SK-N-SH treated with all-trans-retinoic acid at 6 μM for 48 hours (cell line): ENCODE data around the gene ATR.

Experiments
- ATAC-seq: fragments of 200-7000 bp; cut with Tn5 transposase; 3 replicates; pipeline ENCODE4 v1.9.1; 2020; ENCODE audit warnings: mild to moderate bottlenecking, moderate library complexity
- ARNTL ChIP-seq: fragments of 450-650 bp; formaldehyde crosslinking; IDR thresholded peaks from 2 replicates; pipeline ENCODE4 v1.5.0; 2020; ENCODE audit warnings: low read depth, mild to moderate bottlenecking, moderate library complexity, borderline replicate concordance
- BACH2 ChIP-seq: fragments of 250-450 bp; sonication (Bioruptor Pico); IDR thresholded peaks from 2 replicates; pipeline ENCODE4 v1.9.0; 2021; ENCODE audit warnings: mild to moderate bottlenecking, borderline replicate concordance
- CSDC2 ChIP-seq: fragments of 250-450 bp; sonication (Bioruptor Pico); IDR thresholded peaks from 2 replicates; pipeline ENCODE4 v1.5.0; 2020; ENCODE audit warnings: mild to moderate bottlenecking, moderate library complexity
- ESRRG ChIP-seq: fragments of 250-450 bp; sonication (Bioruptor Pico); IDR thresholded peaks from 2 replicates; pipeline ENCODE4 v1.6.1; 2021; ENCODE audit warnings: mild to moderate bottlenecking
- GLIS3 ChIP-seq: fragments of 250-450 bp; sonication (Bioruptor Pico); IDR thresholded peaks from 2 replicates; pipeline ENCODE4 v1.5.0; 2020; ENCODE audit warnings: mild to moderate bottlenecking, moderate library complexity
- ISL1 ChIP-seq: fragments of 250-450 bp; sonication (Bioruptor Pico); IDR thresholded peaks from 2 replicates; pipeline ENCODE4 v2.1.2; 2022; ENCODE audit warnings: mild to moderate bottlenecking, moderate library complexity
- OSR1 ChIP-seq: fragments of 250-450 bp; sonication (Bioruptor Pico); IDR thresholded peaks from 2 replicates; pipeline ENCODE4 v1.8.0; 2022; ENCODE audit warnings: moderate library complexity, mild to moderate bottlenecking, inconsistent platforms
- RARB ChIP-seq: fragments of 250-450 bp; sonication (Bioruptor Pico); IDR thresholded peaks from 2 replicates; pipeline ENCODE4 v1.8.0; 2021; ENCODE audit warnings: mild to moderate bottlenecking, moderate library complexity
- SNAI2 ChIP-seq: fragments of 250-450 bp; sonication (Bioruptor Pico); IDR thresholded peaks from 2 replicates; pipeline ENCODE4 v1.5.0; 2020; ENCODE audit warnings: mild to moderate bottlenecking, moderate library complexity
- TCF4 ChIP-seq: fragments of 250-450 bp; sonication (Bioruptor Pico); IDR thresholded peaks from 2 replicates; pipeline ENCODE4 v1.8.0; 2021; ENCODE audit warnings: mild to moderate bottlenecking, moderate library complexity, borderline replicate concordance
- TOX ChIP-seq: fragments of 250-450 bp; sonication (Bioruptor Pico); IDR thresholded peaks from 2 replicates; pipeline ENCODE4 v1.8.0; 2021; ENCODE audit warnings: mild to moderate bottlenecking, moderate library complexity, borderline replicate concordance
- ZC3H10 ChIP-seq: fragments of 250-450 bp; sonication (Bioruptor Pico); IDR thresholded peaks from 2 replicates; pipeline ENCODE4 v1.5.1; 2021; ENCODE audit warnings: mild to moderate bottlenecking, moderate library complexity
- ZFP3 ChIP-seq: fragments of 250-450 bp; sonication (Bioruptor Pico); IDR thresholded peaks from 2 replicates; pipeline ENCODE4 v1.5.0; 2020; ENCODE audit warnings: mild to moderate bottlenecking, moderate library complexity
- ZNF565 ChIP-seq: fragments of 450-650 bp; formaldehyde crosslinking; conservative IDR thresholded peaks from 2 replicates; pipeline ENCODE4 v1.5.0; 2020; ENCODE audit warnings: low read depth, mild to moderate bottlenecking, moderate library complexity
- ZNF70 ChIP-seq: fragments of 450-650 bp; formaldehyde crosslinking; IDR thresholded peaks from 2 replicates; pipeline ENCODE4 v1.5.0; 2020; ENCODE audit warnings: mild to moderate bottlenecking, moderate library complexity
- ZNF8 ChIP-seq: fragments of 450-650 bp; formaldehyde crosslinking; IDR thresholded peaks from 2 replicates; pipeline ENCODE4 v1.5.0; 2020; ENCODE audit warnings: mild to moderate bottlenecking, moderate library complexity
- TF ChIP-seq, protein P1 (sequence below): fragments of 250-450 bp; sonication (Bioruptor Pico); IDR thresholded peaks from 2 replicates; pipeline ENCODE4 v1.5.1; 2020; ENCODE audit warnings: low read depth, mild to moderate bottlenecking, moderate library complexity
- TF ChIP-seq, protein P2 (sequence below): fragments of 250-450 bp; sonication (Bioruptor Pico); IDR thresholded peaks from 2 replicates; pipeline ENCODE4 v1.5.0; 2020; ENCODE audit warnings: mild to moderate bottlenecking, moderate library complexity
- TF ChIP-seq, protein P3 (sequence below): fragments of 250-450 bp; sonication (Bioruptor Pico); IDR thresholded peaks from 2 replicates; pipeline ENCODE4 v1.5.1; 2021; ENCODE audit warnings: mild to moderate bottlenecking, moderate library complexity
- TF ChIP-seq, protein P4 (sequence below): fragments of 250-450 bp; sonication (Bioruptor Pico); IDR thresholded peaks from 2 replicates; pipeline ENCODE4 v1.8.0; 2020; ENCODE audit warnings: mild to moderate bottlenecking, moderate library complexity, borderline replicate concordance
- TF ChIP-seq, protein P5 (sequence below): fragments of 250-450 bp; sonication (Bioruptor Pico); IDR thresholded peaks from 2 replicates; pipeline ENCODE4 v1.8.0; 2021; ENCODE audit warnings: low read depth, mild to moderate bottlenecking, moderate library complexity, borderline replicate concordance

Gene ATR

DNA sequence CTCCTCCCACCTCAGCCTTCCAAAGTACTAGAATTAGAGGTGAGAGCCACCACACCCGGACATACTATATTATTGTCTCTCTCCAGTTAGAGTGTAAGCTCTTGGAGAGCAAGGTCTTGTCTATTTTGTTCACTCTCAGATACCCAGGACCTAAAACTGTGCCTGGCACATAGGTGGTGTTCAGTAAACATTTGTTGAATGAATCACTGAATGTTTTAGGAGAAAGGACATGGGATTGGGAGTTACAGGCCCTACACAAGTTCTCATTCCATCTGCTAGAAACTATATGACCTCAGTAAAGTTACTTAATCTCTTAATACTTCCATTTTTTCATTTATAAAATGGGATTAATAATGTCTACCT lies 1.5 kb upstream of the ATR start:
- ATAC-seq: no peak

DNA sequence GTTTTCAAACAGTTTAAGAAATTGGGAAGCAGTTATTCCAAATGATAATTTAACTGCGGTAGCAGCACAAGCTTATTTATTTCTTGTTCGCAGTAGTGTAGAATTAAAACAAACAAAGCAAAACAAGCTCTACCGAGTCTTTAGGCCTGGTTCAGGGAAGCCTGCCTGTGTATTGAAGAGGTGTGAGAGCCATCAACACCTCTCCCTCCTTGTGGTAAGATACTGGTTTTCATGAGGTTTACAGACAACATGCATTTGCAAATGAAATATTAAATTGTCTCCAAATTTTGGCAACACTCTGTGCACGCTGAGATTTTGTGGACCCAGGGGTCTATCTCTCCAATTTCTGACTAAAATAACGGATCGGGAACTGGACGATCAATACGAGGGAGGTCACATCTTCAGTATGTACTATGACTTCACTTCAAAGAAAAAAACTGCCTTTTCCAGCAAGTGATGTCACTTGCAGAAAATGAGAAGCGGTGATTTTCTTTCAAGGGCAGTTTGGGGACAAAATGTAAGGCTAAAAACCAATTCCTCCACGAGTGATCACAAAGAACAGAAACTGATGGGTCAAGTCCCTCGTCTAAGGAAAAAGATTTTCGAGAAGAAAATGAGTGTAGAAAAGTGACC lies 721 bp downstream of the ATR start:
- ATAC-seq: no peak
- no peak for TF ChIP-seq TCF4 (CRISPR knock-in tag)
- TF ChIP-seq OSR1 (CRISPR knock-in tag): no peak
- TF ChIP-seq SNAI2 (CRISPR knock-in tag): no peak
- TF ChIP-seq RARB (CRISPR knock-in tag): no peak
- TF ChIP-seq ZNF565: no peak
- TF ChIP-seq TOX: no peak
- TF ChIP-seq, protein P1, sequence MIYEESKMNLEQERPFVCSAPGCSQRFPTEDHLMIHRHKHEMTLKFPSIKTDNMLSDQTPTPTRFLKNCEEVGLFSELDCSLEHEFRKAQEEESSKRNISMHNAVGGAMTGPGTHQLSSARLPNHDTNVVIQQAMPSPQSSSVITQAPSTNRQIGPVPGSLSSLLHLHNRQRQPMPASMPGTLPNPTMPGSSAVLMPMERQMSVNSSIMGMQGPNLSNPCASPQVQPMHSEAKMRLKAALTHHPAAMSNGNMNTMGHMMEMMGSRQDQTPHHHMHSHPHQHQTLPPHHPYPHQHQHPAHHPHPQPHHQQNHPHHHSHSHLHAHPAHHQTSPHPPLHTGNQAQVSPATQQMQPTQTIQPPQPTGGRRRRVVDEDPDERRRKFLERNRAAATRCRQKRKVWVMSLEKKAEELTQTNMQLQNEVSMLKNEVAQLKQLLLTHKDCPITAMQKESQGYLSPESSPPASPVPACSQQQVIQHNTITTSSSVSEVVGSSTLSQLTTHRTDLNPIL: no peak
- no peak for TF ChIP-seq CSDC2 (CRISPR knock-in tag)
- no peak for TF ChIP-seq ISL1 (CRISPR knock-in tag)
- TF ChIP-seq ZNF70: no peak
- TF ChIP-seq, protein P2, sequence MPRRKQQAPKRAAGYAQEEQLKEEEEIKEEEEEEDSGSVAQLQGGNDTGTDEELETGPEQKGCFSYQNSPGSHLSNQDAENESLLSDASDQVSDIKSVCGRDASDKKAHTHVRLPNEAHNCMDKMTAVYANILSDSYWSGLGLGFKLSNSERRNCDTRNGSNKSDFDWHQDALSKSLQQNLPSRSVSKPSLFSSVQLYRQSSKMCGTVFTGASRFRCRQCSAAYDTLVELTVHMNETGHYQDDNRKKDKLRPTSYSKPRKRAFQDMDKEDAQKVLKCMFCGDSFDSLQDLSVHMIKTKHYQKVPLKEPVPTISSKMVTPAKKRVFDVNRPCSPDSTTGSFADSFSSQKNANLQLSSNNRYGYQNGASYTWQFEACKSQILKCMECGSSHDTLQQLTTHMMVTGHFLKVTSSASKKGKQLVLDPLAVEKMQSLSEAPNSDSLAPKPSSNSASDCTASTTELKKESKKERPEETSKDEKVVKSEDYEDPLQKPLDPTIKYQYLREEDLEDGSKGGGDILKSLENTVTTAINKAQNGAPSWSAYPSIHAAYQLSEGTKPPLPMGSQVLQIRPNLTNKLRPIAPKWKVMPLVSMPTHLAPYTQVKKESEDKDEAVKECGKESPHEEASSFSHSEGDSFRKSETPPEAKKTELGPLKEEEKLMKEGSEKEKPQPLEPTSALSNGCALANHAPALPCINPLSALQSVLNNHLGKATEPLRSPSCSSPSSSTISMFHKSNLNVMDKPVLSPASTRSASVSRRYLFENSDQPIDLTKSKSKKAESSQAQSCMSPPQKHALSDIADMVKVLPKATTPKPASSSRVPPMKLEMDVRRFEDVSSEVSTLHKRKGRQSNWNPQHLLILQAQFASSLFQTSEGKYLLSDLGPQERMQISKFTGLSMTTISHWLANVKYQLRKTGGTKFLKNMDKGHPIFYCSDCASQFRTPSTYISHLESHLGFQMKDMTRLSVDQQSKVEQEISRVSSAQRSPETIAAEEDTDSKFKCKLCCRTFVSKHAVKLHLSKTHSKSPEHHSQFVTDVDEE (CRISPR knock-in tag): no peak
- TF ChIP-seq BACH2 (CRISPR knock-in tag): no peak
- TF ChIP-seq, protein P3, sequence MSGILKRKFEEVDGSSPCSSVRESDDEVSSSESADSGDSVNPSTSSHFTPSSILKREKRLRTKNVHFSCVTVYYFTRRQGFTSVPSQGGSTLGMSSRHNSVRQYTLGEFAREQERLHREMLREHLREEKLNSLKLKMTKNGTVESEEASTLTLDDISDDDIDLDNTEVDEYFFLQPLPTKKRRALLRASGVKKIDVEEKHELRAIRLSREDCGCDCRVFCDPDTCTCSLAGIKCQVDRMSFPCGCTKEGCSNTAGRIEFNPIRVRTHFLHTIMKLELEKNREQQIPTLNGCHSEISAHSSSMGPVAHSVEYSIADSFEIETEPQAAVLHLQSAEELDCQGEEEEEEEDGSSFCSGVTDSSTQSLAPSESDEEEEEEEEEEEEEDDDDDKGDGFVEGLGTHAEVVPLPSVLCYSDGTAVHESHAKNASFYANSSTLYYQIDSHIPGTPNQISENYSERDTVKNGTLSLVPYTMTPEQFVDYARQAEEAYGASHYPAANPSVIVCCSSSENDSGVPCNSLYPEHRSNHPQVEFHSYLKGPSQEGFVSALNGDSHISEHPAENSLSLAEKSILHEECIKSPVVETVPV: no peak
- TF ChIP-seq ZNF8 (CRISPR knock-in tag): no peak
- TF ChIP-seq, protein P4, sequence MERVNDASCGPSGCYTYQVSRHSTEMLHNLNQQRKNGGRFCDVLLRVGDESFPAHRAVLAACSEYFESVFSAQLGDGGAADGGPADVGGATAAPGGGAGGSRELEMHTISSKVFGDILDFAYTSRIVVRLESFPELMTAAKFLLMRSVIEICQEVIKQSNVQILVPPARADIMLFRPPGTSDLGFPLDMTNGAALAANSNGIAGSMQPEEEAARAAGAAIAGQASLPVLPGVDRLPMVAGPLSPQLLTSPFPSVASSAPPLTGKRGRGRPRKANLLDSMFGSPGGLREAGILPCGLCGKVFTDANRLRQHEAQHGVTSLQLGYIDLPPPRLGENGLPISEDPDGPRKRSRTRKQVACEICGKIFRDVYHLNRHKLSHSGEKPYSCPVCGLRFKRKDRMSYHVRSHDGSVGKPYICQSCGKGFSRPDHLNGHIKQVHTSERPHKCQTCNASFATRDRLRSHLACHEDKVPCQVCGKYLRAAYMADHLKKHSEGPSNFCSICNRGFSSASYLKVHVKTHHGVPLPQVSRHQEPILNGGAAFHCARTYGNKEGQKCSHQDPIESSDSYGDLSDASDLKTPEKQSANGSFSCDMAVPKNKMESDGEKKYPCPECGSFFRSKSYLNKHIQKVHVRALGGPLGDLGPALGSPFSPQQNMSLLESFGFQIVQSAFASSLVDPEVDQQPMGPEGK (CRISPR knock-in tag): no peak
- TF ChIP-seq, protein P5, sequence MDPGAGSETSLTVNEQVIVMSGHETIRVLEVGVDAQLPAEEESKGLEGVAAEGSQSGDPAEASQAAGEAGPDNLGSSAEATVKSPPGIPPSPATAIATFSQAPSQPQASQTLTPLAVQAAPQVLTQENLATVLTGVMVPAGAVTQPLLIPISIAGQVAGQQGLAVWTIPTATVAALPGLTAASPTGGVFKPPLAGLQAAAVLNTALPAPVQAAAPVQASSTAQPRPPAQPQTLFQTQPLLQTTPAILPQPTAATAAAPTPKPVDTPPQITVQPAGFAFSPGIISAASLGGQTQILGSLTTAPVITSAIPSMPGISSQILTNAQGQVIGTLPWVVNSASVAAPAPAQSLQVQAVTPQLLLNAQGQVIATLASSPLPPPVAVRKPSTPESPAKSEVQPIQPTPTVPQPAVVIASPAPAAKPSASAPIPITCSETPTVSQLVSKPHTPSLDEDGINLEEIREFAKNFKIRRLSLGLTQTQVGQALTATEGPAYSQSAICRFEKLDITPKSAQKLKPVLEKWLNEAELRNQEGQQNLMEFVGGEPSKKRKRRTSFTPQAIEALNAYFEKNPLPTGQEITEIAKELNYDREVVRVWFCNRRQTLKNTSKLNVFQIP: no peak
- no peak for TF ChIP-seq ZC3H10 (CRISPR knock-in tag)
- no peak for TF ChIP-seq ESRRG
- TF ChIP-seq ARNTL: no peak
- TF ChIP-seq GLIS3 (CRISPR knock-in tag): no peak

More for the DNA sequence above, 1.5 kb upstream of the ATR start:
- no peak for TF ChIP-seq ESRRG
- TF ChIP-seq CSDC2 (CRISPR knock-in tag): no peak
- TF ChIP-seq ZNF70: no peak
- TF ChIP-seq OSR1 (CRISPR knock-in tag): no peak
- no peak for TF ChIP-seq BACH2 (CRISPR knock-in tag)
- TF ChIP-seq, protein P4 (CRISPR knock-in tag): no peak
- no peak for TF ChIP-seq ZFP3 (CRISPR knock-in tag)
- TF ChIP-seq TCF4 (CRISPR knock-in tag): no peak
- TF ChIP-seq, protein P5: no peak
- TF ChIP-seq, protein P1: no peak
- no peak for TF ChIP-seq ZNF565
- TF ChIP-seq GLIS3 (CRISPR knock-in tag): no peak
